ENCODE data around the gene ACADL. TPM values are rescaled to one million over a fixed set of nuclear protein-coding genes. Genes with fewer than 3 reads are reported as not detected.

ACADL gene
- total RNA-seq, 1 experiment from 2014 or later, result not detected

- no peak overlapping the region for H3K4me2 ChIP-seq (ENCODE audit: low read length)
- BruUV-seq (replicated peaks), result no TSS peak
- H3K9me3 ChIP-seq (ENCODE audit: control insufficient read depth in 1 of 2, insufficient read depth in 1 of 2, low read depth in 1 of 2, low read length in 2 of 2), result no peaks in the 10 kb centered on the region
- H2AFZ ChIP-seq (ENCODE audit: low read depth, low read length, poor library complexity, severe bottlenecking), result no peak overlapping the region
- no peaks in the 10 kb centered on the region for H3K27me3 ChIP-seq (ENCODE audit: insufficient read depth, low read length)
- no peaks in the 10 kb centered on the region for H3K36me3 ChIP-seq (ENCODE audit: control insufficient read depth in 1 of 2, insufficient read depth in 2 of 2, low read length in 2 of 2)
- H3K9me2 ChIP-seq (ENCODE audit: insufficient read depth), result no peaks in the 10 kb centered on the region
- no peak overlapping the region for H3K4me3 ChIP-seq (replicated peaks in 1 of 2; ENCODE audit: low read depth in 1 of 2, low read length in 2 of 2)
- RAD21 ChIA-PET (ENCODE audit: low non-redundant PET in 1 of 2, low total read pairs in 2 of 2, uncharacterized antibody in 2 of 2, unreplicated experiment in 2 of 2), result no interaction called here
- H3K27ac ChIP-seq (ENCODE audit: low read depth, low read length), result no peak overlapping the region
- TF ChIP-seq RAD21 (IDR thresholded peaks at IDR 0.05; ENCODE audit: low read depth) (no peak), ATF3 (IDR thresholded peaks at IDR 0.05) (no peak), TCF7L2 (IDR thresholded peaks at IDR 0.05; ENCODE audit: borderline replicate concordance, extremely low read depth, insufficient read depth, insufficient read length) (no peak), SP1 (IDR thresholded peaks at IDR 0.05; ENCODE audit: low read depth) (no peak), FOSL1 (IDR thresholded peaks at IDR 0.05; ENCODE audit: low read depth) (no peak), EGR1 (IDR thresholded peaks at IDR 0.05; ENCODE audit: low read depth) (no peak), MAX (IDR thresholded peaks at IDR 0.05) (no peak), SRF (IDR thresholded peaks at IDR 0.05; ENCODE audit: low read depth) (no peak), CEBPB (IDR thresholded peaks at IDR 0.05; ENCODE audit: low read depth) (no peak), ELF1 (IDR thresholded peaks at IDR 0.05; ENCODE audit: borderline replicate concordance, low read depth) (no peak), ZFX (IDR thresholded peaks at IDR 0.05) (no peak), ZNF274 (IDR thresholded peaks at IDR 0.05; ENCODE audit: low read depth, low read length) (no peak)
- H3K4me1 ChIP-seq (ENCODE audit: control insufficient read depth in 1 of 2, insufficient read depth in 2 of 2, low read length in 2 of 2), result no peaks in the 10 kb centered on the region
- CTCF ChIA-PET, result no interaction called here
- POLR2A ChIA-PET, result no interaction called here
- H3K9ac ChIP-seq (ENCODE audit: low read length), result no peak overlapping the region
- DNase-seq (ENCODE audit: low read depth, low spot score), result no peak
- no peaks in the 10 kb centered on the region for H3K79me2 ChIP-seq (ENCODE audit: insufficient read depth, low read length)
- H4K20me1 ChIP-seq (ENCODE audit: insufficient read depth), result no peaks in the 10 kb centered on the region
- intact Hi-C loops (cut with micrococcal nuclease), result no loop called here
- no peak for ATAC-seq
Measured at GRCh38 chr2:210263841-210264240, 38.6 kb upstream of the ACADL start.

DNA sequence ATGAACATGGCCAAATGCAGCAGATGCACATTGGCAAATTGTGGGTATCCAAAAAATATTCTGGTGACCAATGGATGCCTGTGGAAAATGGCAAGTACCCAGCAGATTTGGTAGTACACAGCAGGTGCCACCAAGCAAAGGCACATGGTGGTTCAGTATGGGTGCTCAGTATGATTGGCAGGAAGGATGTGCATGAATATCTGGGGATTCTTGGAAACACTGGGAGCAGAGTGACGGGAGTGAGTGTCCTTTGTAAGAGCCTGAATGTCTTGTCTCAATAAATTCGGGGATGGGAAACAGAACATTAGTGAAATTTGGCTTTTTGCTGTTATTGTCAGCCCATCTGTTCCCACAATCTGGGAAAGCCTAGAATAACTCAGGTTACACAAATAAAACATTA, 36.8 kb upstream of the ACADL start:
- BruUV-seq (replicated peaks), result no TSS peak
- Histone ChIP-seq H2AFZ (ENCODE audit: low read depth, low read length, poor library complexity, severe bottlenecking) (no peak overlapping the region), H3K4me3 (replicated peaks in 1 of 2; ENCODE audit: low read depth in 1 of 2, low read length in 2 of 2) (no peak overlapping the region), H3K9ac (ENCODE audit: low read length) (no peak overlapping the region), H3K9me2 (ENCODE audit: insufficient read depth) (no peaks in the 10 kb centered on the region), H3K9me3 (ENCODE audit: control insufficient read depth in 1 of 2, insufficient read depth in 1 of 2, low read depth in 1 of 2, low read length in 2 of 2) (no peaks in the 10 kb centered on the region), H3K27ac (ENCODE audit: low read depth, low read length) (no peak overlapping the region), H4K20me1 (ENCODE audit: insufficient read depth) (no peaks in the 10 kb centered on the region), H3K36me3 (ENCODE audit: control insufficient read depth in 1 of 2, insufficient read depth in 2 of 2, low read length in 2 of 2) (no peaks in the 10 kb centered on the region), H3K27me3 (ENCODE audit: insufficient read depth, low read length) (no peaks in the 10 kb centered on the region), H3K79me2 (ENCODE audit: insufficient read depth, low read length) (no peaks in the 10 kb centered on the region), H3K4me2 (ENCODE audit: low read length) (no peak overlapping the region), H3K4me1 (ENCODE audit: control insufficient read depth in 1 of 2, insufficient read depth in 2 of 2, low read length in 2 of 2) (no peaks in the 10 kb centered on the region)
- POLR2A ChIA-PET, result no interaction called here
- RAD21 ChIA-PET (ENCODE audit: low non-redundant PET in 1 of 2, low total read pairs in 2 of 2, uncharacterized antibody in 2 of 2, unreplicated experiment in 2 of 2), result no interaction called here
- CTCF ChIA-PET, result no interaction called here
- intact Hi-C loops (cut with micrococcal nuclease), result no loop called here
- DNase-seq (ENCODE audit: low read depth, low spot score) (no peak), ATAC-seq (no peak)
- TF ChIP-seq MAX (IDR thresholded peaks at IDR 0.05) (no peak), SP1 (IDR thresholded peaks at IDR 0.05; ENCODE audit: low read depth) (no peak), YY1 (IDR thresholded peaks at IDR 0.05; ENCODE audit: extremely low read depth, insufficient replicate concordance, low read depth, low read length) (no peak), SRF (IDR thresholded peaks at IDR 0.05; ENCODE audit: low read depth) (no peak), ZNF274 (IDR thresholded peaks at IDR 0.05; ENCODE audit: low read depth, low read length) (no peak), ATF3 (IDR thresholded peaks at IDR 0.05) (no peak), EZH2phosphoT487 (IDR thresholded peaks at IDR 0.05; ENCODE audit: borderline replicate concordance) (no peak), ZFX (IDR thresholded peaks at IDR 0.05) (no peak), SIN3A (IDR thresholded peaks at IDR 0.05; ENCODE audit: low read depth) (no peak), CEBPB (IDR thresholded peaks at IDR 0.05; ENCODE audit: low read depth) (no peak), TCF7L2 (IDR thresholded peaks at IDR 0.05; ENCODE audit: borderline replicate concordance, extremely low read depth, insufficient read depth, insufficient read length) (no peak), POLR2AphosphoS5 (IDR thresholded peaks at IDR 0.05; ENCODE audit: low read depth, low read length) (no peak), EZH2 (IDR thresholded peaks at IDR 0.05) (no peak)
- TF ChIP-seq, protein P1, sequence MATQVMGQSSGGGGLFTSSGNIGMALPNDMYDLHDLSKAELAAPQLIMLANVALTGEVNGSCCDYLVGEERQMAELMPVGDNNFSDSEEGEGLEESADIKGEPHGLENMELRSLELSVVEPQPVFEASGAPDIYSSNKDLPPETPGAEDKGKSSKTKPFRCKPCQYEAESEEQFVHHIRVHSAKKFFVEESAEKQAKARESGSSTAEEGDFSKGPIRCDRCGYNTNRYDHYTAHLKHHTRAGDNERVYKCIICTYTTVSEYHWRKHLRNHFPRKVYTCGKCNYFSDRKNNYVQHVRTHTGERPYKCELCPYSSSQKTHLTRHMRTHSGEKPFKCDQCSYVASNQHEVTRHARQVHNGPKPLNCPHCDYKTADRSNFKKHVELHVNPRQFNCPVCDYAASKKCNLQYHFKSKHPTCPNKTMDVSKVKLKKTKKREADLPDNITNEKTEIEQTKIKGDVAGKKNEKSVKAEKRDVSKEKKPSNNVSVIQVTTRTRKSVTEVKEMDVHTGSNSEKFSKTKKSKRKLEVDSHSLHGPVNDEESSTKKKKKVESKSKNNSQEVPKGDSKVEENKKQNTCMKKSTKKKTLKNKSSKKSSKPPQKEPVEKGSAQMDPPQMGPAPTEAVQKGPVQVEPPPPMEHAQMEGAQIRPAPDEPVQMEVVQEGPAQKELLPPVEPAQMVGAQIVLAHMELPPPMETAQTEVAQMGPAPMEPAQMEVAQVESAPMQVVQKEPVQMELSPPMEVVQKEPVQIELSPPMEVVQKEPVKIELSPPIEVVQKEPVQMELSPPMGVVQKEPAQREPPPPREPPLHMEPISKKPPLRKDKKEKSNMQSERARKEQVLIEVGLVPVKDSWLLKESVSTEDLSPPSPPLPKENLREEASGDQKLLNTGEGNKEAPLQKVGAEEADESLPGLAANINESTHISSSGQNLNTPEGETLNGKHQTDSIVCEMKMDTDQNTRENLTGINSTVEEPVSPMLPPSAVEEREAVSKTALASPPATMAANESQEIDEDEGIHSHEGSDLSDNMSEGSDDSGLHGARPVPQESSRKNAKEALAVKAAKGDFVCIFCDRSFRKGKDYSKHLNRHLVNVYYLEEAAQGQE (IDR thresholded peaks at IDR 0.05; ENCODE audit: low read depth), result no peak

Data from HCT116 (cell line).